Measurements from ENCODE around the gene FEZ2. TPM values are rescaled to one million over a fixed set of nuclear protein-coding genes. Genes with fewer than 3 reads are reported as not detected.

Gene FEZ2
- total and polyA plus RNA-seq, 2 donors from 2014 or later, result 46.4 to 48.3 TPM

GRCh38 chr2:36534275-36534799, 63.6 kb downstream of the FEZ2 start:
- FAIRE-seq (no peak), DNase-seq (no peak)
- Histone ChIP-seq H3K9me3 (ENCODE audit: control insufficient read depth in 2 of 3, insufficient read depth in 1 of 3, low read length in 3 of 3) (no peaks in the 10 kb centered on the region), H3K4me1 (ENCODE audit: control insufficient read depth in 2 of 3, insufficient read depth in 2 of 3, low read depth in 1 of 3, low read length in 3 of 3) (no peaks in the 10 kb centered on the region), H3K27ac (ENCODE audit: low read depth in 2 of 2, low read length in 2 of 2) (no peak overlapping the region), H3K27me3 (ENCODE audit: control insufficient read depth, insufficient read depth, low read length) (no peaks in the 10 kb centered on the region), H3K4me3 (ENCODE audit: low read length in 3 of 3) (no peak overlapping the region), H3K36me3 (ENCODE audit: control insufficient read depth in 2 of 3, insufficient read depth in 3 of 3, low read length in 3 of 3) (peaks cover 0 to 42% (median 27%) of the 10 kb centered on the region in 3 donors), H3K9ac (ENCODE audit: low read length in 3 of 3) (no peak overlapping the region)
- no peak for TF ChIP-seq CTCF (IDR thresholded peaks at IDR 0.05; ENCODE audit: borderline replicate concordance, extremely low read depth, insufficient read depth)
- intact Hi-C loops (cut with DNase I), result no loop called here

GRCh38 chr2:36530983-36531354, 67.0 kb downstream of the FEZ2 start:
- H3K4me3 ChIP-seq (ENCODE audit: low read length in 3 of 3), result no peak overlapping the region
- FAIRE-seq (no peak), DNase-seq (no peak)
- no peaks in the 10 kb centered on the region for H3K4me1 ChIP-seq (ENCODE audit: control insufficient read depth in 2 of 3, insufficient read depth in 2 of 3, low read depth in 1 of 3, low read length in 3 of 3)
- peaks cover 0 to 21% (median 9%) of the 10 kb centered on the region in 3 donors for H3K36me3 ChIP-seq (ENCODE audit: control insufficient read depth in 2 of 3, insufficient read depth in 3 of 3, low read length in 3 of 3)
- H3K27ac ChIP-seq (ENCODE audit: low read depth in 2 of 2, low read length in 2 of 2), result no peak overlapping the region
- no peak overlapping the region for H3K9ac ChIP-seq (ENCODE audit: low read length in 3 of 3)
- no peaks in the 10 kb centered on the region for H3K9me3 ChIP-seq (ENCODE audit: control insufficient read depth in 2 of 3, insufficient read depth in 1 of 3, low read length in 3 of 3)
- TF ChIP-seq CTCF (IDR thresholded peaks at IDR 0.05; ENCODE audit: borderline replicate concordance, extremely low read depth, insufficient read depth), result no peak
- intact Hi-C loops (cut with DNase I), result no loop called here
- H3K27me3 ChIP-seq (ENCODE audit: control insufficient read depth, insufficient read depth, low read length), result no peaks in the 10 kb centered on the region

- Histone ChIP-seq H3K9ac (ENCODE audit: low read length in 3 of 3) (no peak overlapping the region), H3K36me3 (ENCODE audit: control insufficient read depth in 2 of 3, insufficient read depth in 3 of 3, low read length in 3 of 3) (peaks cover 0 to 21% (median 9%) of the 10 kb centered on the region in 3 donors), H3K4me3 (ENCODE audit: low read length in 3 of 3) (no peak overlapping the region), H3K9me3 (ENCODE audit: control insufficient read depth in 2 of 3, insufficient read depth in 1 of 3, low read length in 3 of 3) (no peaks in the 10 kb centered on the region), H3K4me1 (ENCODE audit: control insufficient read depth in 2 of 3, insufficient read depth in 2 of 3, low read depth in 1 of 3, low read length in 3 of 3) (no peaks in the 10 kb centered on the region), H3K27me3 (ENCODE audit: control insufficient read depth, insufficient read depth, low read length) (no peaks in the 10 kb centered on the region), H3K27ac (ENCODE audit: low read depth in 2 of 2, low read length in 2 of 2) (no peak overlapping the region)
- intact Hi-C loops (cut with DNase I), result no loop called here
- FAIRE-seq (no peak), DNase-seq (no peak)
- no peak for TF ChIP-seq CTCF (IDR thresholded peaks at IDR 0.05; ENCODE audit: borderline replicate concordance, extremely low read depth, insufficient read depth)
These were observed 67.6 kb downstream of the FEZ2 start for GRCh38 chr2:36530178-36530982.
